Prostate gland (tissue), 2 donors: ENCODE measurements around the gene PCNX1. TPM values are rescaled to one million over a fixed set of nuclear protein-coding genes. Genes with fewer than 3 reads are reported as not detected.

Experiments
- DNase-seq: peaks from one replicate; pipeline ENCODE4 v3.0.0-alpha.2; 2019; ENCODE audit warnings: low spot score
- H3K27ac ChIP-seq, 2 donors: fragments of 200-600 bp; sonication (generic); 2 replicates each; pipeline ENCODE4 v1.5.1; 2017 to 2019
- H3K27me3 ChIP-seq: fragments of 200-600 bp; sonication (generic); replicated peaks from 2 replicates; pipeline ENCODE4 v1.5.1; 2019; ENCODE audit not compliant: insufficient read depth
- H3K36me3 ChIP-seq, 2 donors: fragments of 200-600 bp; sonication (generic); 1 replicate in 1 of 2; 2 replicates in 1 of 2; pipeline versions ENCODE4 v1.5.1 to v1.8.1; 2017 to 2019
- H3K4me1 ChIP-seq: fragments of 200-600 bp; sonication (generic); replicated peaks from 2 replicates; pipeline ENCODE4 v1.5.1; 2019
- H3K4me3 ChIP-seq, 2 donors: fragments of 200-600 bp; sonication (generic); 2 replicates each; pipeline ENCODE4 v1.5.1; 2017 to 2019
- H3K9me3 ChIP-seq: fragments of 200-600 bp; sonication (generic); 2 replicates; pipeline ENCODE4 v1.5.1; 2017
- CTCF ChIP-seq, 4 experiments: fragments of 200-600 bp in 2 of 4; fragments of 450-650 bp in 2 of 4; sonication (generic) in 2 of 4; IDR thresholded peaks; 1 replicate in 3 of 4; 2 replicates in 1 of 4; pipeline ENCODE4 v1.5.1; 2016 to 2019; ENCODE audit warnings: antibody characterized with exemption in 4 of 4, mild to moderate bottlenecking in 2 of 4, moderate library complexity in 2 of 4
- POLR2A ChIP-seq: fragments of 450-650 bp; IDR thresholded peaks from one replicate; pipeline ENCODE4 v1.6.1; 2016; ENCODE audit warnings: antibody characterized with exemption, mild to moderate bottlenecking
- POLR2AphosphoS5 ChIP-seq: sonication (generic); formaldehyde crosslinking; IDR thresholded peaks from one replicate; pipeline ENCODE4 v1.6.1; 2017; ENCODE audit warnings: antibody characterized with exemption
- WGBS: methylation state at CpG from one replicate; pipeline ENCODE4 v1.1.5; 2018; 5-methylcytosine and 5-hydroxymethylcytosine counted together
- intact Hi-C: fragments of 100-400 bp; cut with DNase I; formaldehyde crosslinking; loops from one replicate; pipeline ENCODE4 v1.14.2; 2022
- total RNA-seq, 2 donors: library from RNA; depleted of rRNA; stranded (reverse); fragments of >200 nt; gene quantifications; one replicate each; pipeline ENCODE4 v1.1.0, GENCODE V29; 2016

PCNX1 gene
- total RNA-seq, 2 donors from 2014 or later: 24.5 to 66.5 TPM

GRCh38 chr14:70907996-70908934 is 1.0 kb downstream of the PCNX1 start:
- H3K36me3 ChIP-seq: no peaks in the 10 kb centered on the region
- TF ChIP-seq POLR2AphosphoS5 (peak; percentile 44), CTCF (IDR thresholded peaks at IDR 0.05) (peak in 2 of 4 experiments; percentile 1 to 5), POLR2A (no peak)
- no peaks in the 10 kb centered on the region for H3K9me3 ChIP-seq
- H3K27me3 ChIP-seq: no peaks in the 10 kb centered on the region
- peak; percentile 45 for DNase-seq
- no peaks in the 10 kb centered on the region for H3K4me1 ChIP-seq
- H3K4me3 ChIP-seq: peak overlapping the region; percentile 81 to 85
- WGBS: 1% methylated on average over 71 of the region's 87 CpGs
- peak overlapping the region; percentile 92 to 93 for H3K27ac ChIP-seq
- intact Hi-C loops: loop anchor here (5.0 kb wide), 1 partner anchor 64 kb away; no protein-coding TSS in a partner anchor

GRCh38 chr14:70908935-70909641 is 1.8 kb downstream of the PCNX1 start:
- Histone ChIP-seq H3K36me3 (no peaks in the 10 kb centered on the region), H3K27me3 (no peaks in the 10 kb centered on the region), H3K9me3 (no peaks in the 10 kb centered on the region), H3K27ac (peak overlapping the region; percentile 92 to 93), H3K4me3 (peak overlapping the region; percentile 81 to 85), H3K4me1 (no peaks in the 10 kb centered on the region)
- TF ChIP-seq CTCF (IDR thresholded peaks at IDR 0.05) (no peak), POLR2A (no peak)
- WGBS: 14% methylated on average over 4 of the region's 4 CpGs
- DNase-seq: no peak
- intact Hi-C loops: loop anchor here (5.0 kb wide), 1 partner anchor 63 kb away; no protein-coding TSS in a partner anchor

- TF ChIP-seq CTCF (IDR thresholded peaks at IDR 0.05): no peak
- no peak for TF ChIP-seq POLR2A
- TF ChIP-seq POLR2AphosphoS5: no peak
- Histone ChIP-seq H3K4me1 (no peaks in the 10 kb centered on the region), H3K27ac (no peak overlapping the region), H3K36me3 (no peaks in the 10 kb centered on the region), H3K4me3 (no peak overlapping the region), H3K9me3 (no peaks in the 10 kb centered on the region), H3K27me3 (no peaks in the 10 kb centered on the region)
- 53% methylated on average over 8 of the region's 10 CpGs for WGBS
- no peak for DNase-seq
- intact Hi-C loops: loop anchor here (5.0 kb wide), 1 partner anchor 62 kb away; no protein-coding TSS in a partner anchor
These were observed 2.7 kb downstream of the PCNX1 start for GRCh38 chr14:70909733-70910614.

- no peaks in the 10 kb centered on the region for H3K27me3 ChIP-seq
- H3K27ac ChIP-seq: no peak overlapping the region
- intact Hi-C loops: no loop called here
- TF ChIP-seq POLR2AphosphoS5 (no peak), CTCF (IDR thresholded peaks at IDR 0.05) (no peak), POLR2A (no peak)
- no peaks in the 10 kb centered on the region for H3K36me3 ChIP-seq
- H3K4me3 ChIP-seq: no peak overlapping the region
- no peaks in the 10 kb centered on the region for H3K9me3 ChIP-seq
- DNase-seq: no peak
- H3K4me1 ChIP-seq: no peaks in the 10 kb centered on the region
These were observed 8.2 kb downstream of the PCNX1 start for GRCh38 chr14:70915415-70915814.
